Stomach smooth muscle (tissue), 2 donors: Measurements from ENCODE around the gene TAS2R30.

Experiments
- H3K27ac ChIP-seq: one replicate; pipeline ENCODE4 v1.7.0; 2013; ENCODE audit warnings: mild to moderate bottlenecking, low read length, inconsistent platforms
- H3K27me3 ChIP-seq, 2 donors: one replicate each; pipeline ENCODE4 v1.7.0; 2013; ENCODE audit warnings: low read length in 2 of 2; ENCODE audit not compliant: insufficient read depth in 2 of 2, control insufficient read depth in 1 of 2
- H3K36me3 ChIP-seq, 2 donors: one replicate each; pipeline ENCODE4 v1.7.0; 2013; ENCODE audit warnings: low read length in 2 of 2; ENCODE audit not compliant: control insufficient read depth in 2 of 2, insufficient read depth in 2 of 2
- H3K4me1 ChIP-seq: one replicate; pipeline ENCODE4 v1.7.0; 2013; ENCODE audit warnings: low read length; ENCODE audit not compliant: control insufficient read depth, insufficient read depth
- H3K4me3 ChIP-seq, 2 donors: one replicate each; pipeline ENCODE4 v1.7.0; 2013; ENCODE audit warnings: low read length in 2 of 2
- H3K9ac ChIP-seq, 2 donors: one replicate each; pipeline ENCODE4 v1.7.0; 2013; ENCODE audit warnings: low read length in 2 of 2, mild to moderate bottlenecking in 1 of 2
- H3K9me3 ChIP-seq, 2 donors: one replicate each; pipeline ENCODE4 v1.7.0; 2013; ENCODE audit warnings: low read length in 2 of 2; ENCODE audit not compliant: control insufficient read depth in 2 of 2
- donor health status: healthy.
- donor health status: Pancreatic carcinoma.

Gene TAS2R30, protein sequence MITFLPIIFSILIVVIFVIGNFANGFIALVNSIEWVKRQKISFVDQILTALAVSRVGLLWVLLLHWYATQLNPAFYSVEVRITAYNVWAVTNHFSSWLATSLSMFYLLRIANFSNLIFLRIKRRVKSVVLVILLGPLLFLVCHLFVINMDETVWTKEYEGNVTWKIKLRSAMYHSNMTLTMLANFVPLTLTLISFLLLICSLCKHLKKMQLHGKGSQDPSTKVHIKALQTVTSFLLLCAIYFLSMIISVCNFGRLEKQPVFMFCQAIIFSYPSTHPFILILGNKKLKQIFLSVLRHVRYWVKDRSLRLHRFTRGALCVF

DNA sequence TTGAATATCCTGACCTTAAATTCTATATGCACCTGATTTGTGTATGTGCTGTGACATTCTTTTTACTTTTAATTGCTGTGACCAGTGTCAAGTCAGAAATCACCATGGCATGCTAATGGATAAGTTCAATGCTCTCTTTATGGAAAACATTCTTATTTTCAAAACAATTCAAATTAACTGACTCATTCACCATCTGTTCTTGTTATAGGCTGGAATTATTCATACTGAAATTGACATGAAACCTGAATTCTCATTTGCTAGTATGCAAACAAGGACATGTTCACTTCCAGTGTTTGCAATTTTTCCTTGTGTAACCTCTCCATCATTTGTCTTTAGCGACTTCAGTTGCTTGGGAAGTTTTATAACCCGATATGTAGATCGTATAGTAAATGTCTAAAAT is at the start of gene TAS2R30:
Gene TAS2R30, minus strand, starts transcription at position 340 of the 400 bp plus-strand sequence. CDS start 400 bp downstream, outside the sequence.
- no peak within 1 kb of the TSS for H3K4me3 ChIP-seq
- H3K9me3 ChIP-seq = no peaks in the 10 kb centered on the region
- H3K27ac ChIP-seq = no peak within 1 kb of the TSS
- no peak within 1 kb of the TSS for H3K9ac ChIP-seq
- H3K4me1 ChIP-seq = no peaks in the 10 kb centered on the region
- no peaks in the 10 kb centered on the region for H3K27me3 ChIP-seq
- no peaks in the 10 kb centered on the region for H3K36me3 ChIP-seq

DNA sequence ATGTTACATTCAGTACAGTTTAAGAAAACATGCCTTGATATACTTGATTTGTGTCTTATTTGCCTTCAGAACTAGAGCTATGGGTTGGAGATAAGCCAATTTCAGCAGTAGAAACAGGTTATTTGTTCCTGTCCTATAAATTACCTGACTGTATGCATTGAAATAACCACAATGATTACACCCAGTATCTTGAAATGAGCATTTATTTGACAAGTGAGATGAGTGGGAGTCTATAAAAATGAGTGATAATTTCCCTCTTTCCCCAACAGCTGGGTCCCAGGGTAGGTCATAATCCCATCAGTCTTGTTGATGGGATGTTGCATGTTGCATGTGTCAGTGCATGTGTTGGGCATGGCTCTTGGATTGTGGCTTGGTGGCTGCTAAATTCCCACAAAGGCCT is 48.6 kb upstream of the TAS2R30 start:
- Histone ChIP-seq H3K4me1 (no peaks in the 10 kb centered on the region), H3K9me3 (no peaks in the 10 kb centered on the region), H3K36me3 (no peaks in the 10 kb centered on the region), H3K4me3 (no peak overlapping the region), H3K9ac (no peak overlapping the region), H3K27ac (no peak overlapping the region), H3K27me3 (no peaks in the 10 kb centered on the region)

DNA sequence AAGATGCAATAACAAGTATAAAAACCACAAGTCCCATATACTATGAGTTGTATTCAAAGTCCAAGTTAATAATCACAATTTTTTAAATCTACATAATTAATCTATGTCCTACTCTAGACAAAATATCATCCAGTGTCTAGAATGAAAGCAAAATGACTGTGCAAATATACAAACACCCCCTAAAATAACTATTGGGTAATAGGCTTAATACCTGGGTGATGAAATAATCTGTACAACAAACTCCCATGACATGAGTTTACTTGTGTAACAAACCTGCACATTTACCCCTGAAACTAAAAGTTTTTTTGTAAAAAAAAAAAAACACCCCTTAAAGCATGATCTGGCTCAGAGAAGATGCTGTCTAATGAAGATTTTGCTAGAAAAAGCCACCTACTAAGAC is 48.1 kb upstream of the TAS2R30 start:
- H3K4me3 ChIP-seq = no peak overlapping the region
- H3K9ac ChIP-seq = no peak overlapping the region
- H3K27me3 ChIP-seq = no peaks in the 10 kb centered on the region
- no peaks in the 10 kb centered on the region for H3K36me3 ChIP-seq
- H3K4me1 ChIP-seq = no peaks in the 10 kb centered on the region
- H3K27ac ChIP-seq = no peak overlapping the region
- no peaks in the 10 kb centered on the region for H3K9me3 ChIP-seq

DNA sequence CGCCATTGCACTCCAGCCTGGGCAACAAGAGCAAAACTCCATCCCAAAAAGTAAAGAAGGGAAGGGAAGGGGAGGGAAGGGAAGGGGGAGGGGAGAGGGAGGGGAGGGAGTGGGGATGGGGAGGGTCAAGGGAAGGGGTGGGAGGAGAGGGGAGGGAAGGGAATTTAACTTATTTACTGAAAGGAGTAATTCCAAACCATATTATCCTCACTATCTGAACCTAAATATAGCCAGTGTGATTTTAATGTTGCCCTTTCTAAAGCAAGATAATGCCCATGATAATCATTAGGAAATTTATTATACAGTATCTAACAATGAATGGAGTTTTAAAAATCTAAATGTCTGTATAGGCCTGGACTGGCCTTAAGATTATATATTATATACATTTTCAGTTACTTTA is 43.8 kb upstream of the TAS2R30 start:
- Histone ChIP-seq H3K4me3 (no peak overlapping the region), H3K9ac (no peak overlapping the region), H3K4me1 (no peaks in the 10 kb centered on the region), H3K36me3 (no peaks in the 10 kb centered on the region), H3K9me3 (no peaks in the 10 kb centered on the region), H3K27me3 (no peaks in the 10 kb centered on the region), H3K27ac (no peak overlapping the region)

DNA sequence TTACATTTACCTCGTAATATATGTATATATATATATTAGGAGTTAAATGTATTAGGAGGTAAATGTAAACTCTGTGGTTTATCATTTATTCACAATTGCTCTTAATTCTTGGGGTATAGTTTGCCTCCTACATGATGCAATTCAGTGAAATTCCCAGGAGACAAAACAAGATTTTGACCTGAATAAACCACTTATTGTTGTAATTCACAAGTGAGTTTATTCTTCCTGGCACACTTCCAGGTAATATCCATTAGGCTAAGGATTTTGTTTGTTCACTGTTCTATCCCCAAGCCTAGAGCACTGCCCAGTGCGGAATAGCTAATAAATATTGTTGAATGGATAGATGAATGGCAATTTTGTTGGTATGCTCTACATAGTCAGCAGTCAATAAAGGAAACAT is 39.6 kb upstream of the TAS2R30 start:
- no peaks in the 10 kb centered on the region for H3K9me3 ChIP-seq
- H3K36me3 ChIP-seq = no peaks in the 10 kb centered on the region
- H3K27me3 ChIP-seq = peaks cover 0 to 3% of the 10 kb centered on the region in 2 donors
- H3K4me1 ChIP-seq = peaks cover 5% of the 10 kb centered on the region
- no peak overlapping the region for H3K27ac ChIP-seq
- no peak overlapping the region for H3K4me3 ChIP-seq
- H3K9ac ChIP-seq = no peak overlapping the region

DNA sequence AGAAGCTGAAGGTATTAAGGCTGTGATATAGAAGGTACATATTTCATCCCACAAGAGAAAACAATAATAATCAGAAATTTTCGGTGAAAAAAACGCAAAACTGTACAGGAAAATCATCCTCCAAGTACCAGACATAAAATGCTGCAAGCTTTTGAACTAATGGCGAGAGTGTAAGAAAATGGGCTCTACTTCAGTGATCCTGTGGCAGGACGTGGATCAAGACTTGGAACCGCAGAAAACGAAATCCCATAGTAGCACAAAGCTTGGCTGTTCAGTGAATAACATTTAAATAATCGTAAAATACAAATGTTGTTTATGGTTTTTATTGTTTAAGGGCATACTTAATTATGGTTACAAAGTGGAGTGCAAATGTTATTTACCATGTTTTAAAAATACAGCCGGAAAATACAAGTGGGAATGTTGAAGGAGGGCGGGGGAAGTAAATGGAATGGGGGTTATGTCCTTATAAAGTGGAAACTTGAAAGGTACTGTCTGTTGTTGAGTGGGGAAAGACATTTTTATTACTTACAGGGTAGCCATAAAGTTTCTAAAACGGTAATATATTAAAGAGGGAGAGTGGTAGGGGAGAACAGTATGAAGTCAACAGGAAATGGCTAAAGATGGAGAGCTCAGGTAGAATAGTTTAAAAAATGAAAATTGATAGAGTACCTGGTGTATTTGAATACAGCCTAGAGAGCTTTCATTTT is 37.7 kb upstream of the TAS2R30 start:
- Histone ChIP-seq H3K9me3 (no peaks in the 10 kb centered on the region), H3K27ac (no peak overlapping the region), H3K4me1 (peaks cover 5% of the 10 kb centered on the region), H3K27me3 (peaks cover 0 to 3% of the 10 kb centered on the region in 2 donors), H3K9ac (peak overlapping the region; percentile 69 to 91), H3K4me3 (peak overlapping the region; percentile 70 to 88), H3K36me3 (no peaks in the 10 kb centered on the region)

DNA sequence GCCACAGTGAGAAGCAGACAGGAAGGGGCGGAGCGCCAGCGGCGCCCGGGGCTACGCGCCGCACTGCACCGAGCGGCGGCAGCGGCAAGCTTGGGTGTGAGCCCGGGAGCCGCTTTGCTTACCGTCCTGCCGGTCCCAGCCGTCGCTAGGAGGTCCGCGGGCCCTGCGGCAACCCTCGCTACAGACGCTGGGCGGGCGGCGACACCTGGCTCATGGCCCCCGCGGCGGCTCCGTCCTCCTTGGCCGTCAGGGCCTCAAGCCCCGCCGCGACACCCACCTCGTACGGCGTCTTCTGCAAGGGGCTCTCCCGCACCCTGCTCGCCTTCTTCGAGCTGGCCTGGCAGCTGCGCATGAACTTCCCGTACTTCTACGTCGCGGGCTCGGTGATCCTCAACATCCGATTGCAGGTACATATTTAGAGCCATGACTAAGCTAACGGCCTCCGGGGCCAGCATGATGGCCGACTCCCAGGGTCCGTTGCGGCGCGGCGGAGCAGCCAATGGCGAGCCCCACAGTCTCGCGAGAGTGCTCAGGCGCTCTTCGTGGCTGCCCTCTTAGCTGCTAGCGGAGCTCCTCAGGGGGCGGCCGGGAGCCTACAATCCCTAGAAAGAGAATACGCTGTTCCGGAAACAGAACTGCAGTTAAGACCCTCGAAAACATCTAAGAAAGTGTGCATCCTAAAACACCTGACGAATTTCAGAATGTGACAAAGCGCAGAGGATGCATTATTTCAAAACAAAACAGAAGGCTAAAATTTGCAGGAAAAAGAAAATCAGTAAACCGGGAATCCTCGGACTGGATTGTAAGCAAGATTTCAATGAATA is 36.9 kb upstream of the TAS2R30 start, which contains the start of gene SMIM10L1:
Gene SMIM10L1, plus strand, starts transcription at position 50 of the 824 bp plus-strand sequence. Its CDS starts 163 bp downstream, at position 213.
- H3K4me3 ChIP-seq = peak within 1 kb of the TSS; percentile 70 to 88
- peak within 1 kb of the TSS; percentile 69 to 91 for H3K9ac ChIP-seq
- peaks cover 5% of the 10 kb centered on the region for H3K4me1 ChIP-seq
- no peaks in the 10 kb centered on the region for H3K36me3 ChIP-seq
- peaks cover 0 to 3% of the 10 kb centered on the region in 2 donors for H3K27me3 ChIP-seq
- peak within 1 kb of the TSS; percentile 88 for H3K27ac ChIP-seq
- H3K9me3 ChIP-seq = no peaks in the 10 kb centered on the region

DNA sequence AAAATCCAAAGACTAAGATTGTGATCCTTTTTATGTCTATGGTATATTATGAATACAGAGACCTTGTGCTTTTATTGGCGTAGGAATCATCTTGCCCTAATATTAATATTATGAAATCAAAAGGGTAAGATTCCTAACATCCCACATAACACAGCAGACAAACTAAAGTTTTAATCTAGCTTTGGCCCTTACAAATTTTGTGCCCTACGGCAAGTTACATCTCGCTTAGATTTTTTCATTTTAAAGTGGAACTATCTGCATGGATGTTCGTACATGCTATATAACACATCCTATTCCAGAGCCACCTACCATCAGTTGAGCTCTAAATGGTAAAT is 36.3 kb upstream of the TAS2R30 start:
- H3K27ac ChIP-seq = peak overlapping the region; percentile 88
- peaks cover 0 to 3% of the 10 kb centered on the region in 2 donors for H3K27me3 ChIP-seq
- H3K9ac ChIP-seq = peak overlapping the region; percentile 69 to 91
- peak overlapping the region; percentile 70 to 88 for H3K4me3 ChIP-seq
- peaks cover 3 to 5% of the 10 kb centered on the region in 2 donors for H3K36me3 ChIP-seq
- peaks cover 5% of the 10 kb centered on the region for H3K4me1 ChIP-seq
- H3K9me3 ChIP-seq = no peaks in the 10 kb centered on the region

DNA sequence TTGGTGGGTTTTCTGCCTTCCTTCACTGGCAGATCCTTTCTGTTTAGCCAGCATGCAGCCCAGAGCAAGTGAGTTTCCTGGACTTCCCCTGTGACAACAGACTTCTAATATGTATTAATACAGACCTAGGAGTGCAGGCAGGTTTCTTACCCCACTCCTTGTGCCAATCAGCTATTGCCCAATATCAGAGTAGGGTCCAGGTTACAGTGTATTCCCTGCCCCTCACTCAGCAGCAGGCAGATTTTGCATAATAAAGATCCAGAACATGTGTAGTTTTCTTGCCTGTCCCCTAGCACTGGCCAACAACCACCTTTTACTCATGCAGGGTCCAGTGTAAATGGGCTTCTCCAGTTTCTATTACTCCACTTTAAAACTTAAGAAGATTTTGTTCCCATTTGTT is 31.9 kb upstream of the TAS2R30 start:
- Histone ChIP-seq H3K27ac (no peak overlapping the region), H3K4me3 (no peak overlapping the region), H3K9ac (no peak overlapping the region), H3K27me3 (peaks cover 0 to 3% of the 10 kb centered on the region in 2 donors), H3K9me3 (no peaks in the 10 kb centered on the region), H3K36me3 (peaks cover 3 to 6% of the 10 kb centered on the region in 2 donors), H3K4me1 (peaks cover 5% of the 10 kb centered on the region)

DNA sequence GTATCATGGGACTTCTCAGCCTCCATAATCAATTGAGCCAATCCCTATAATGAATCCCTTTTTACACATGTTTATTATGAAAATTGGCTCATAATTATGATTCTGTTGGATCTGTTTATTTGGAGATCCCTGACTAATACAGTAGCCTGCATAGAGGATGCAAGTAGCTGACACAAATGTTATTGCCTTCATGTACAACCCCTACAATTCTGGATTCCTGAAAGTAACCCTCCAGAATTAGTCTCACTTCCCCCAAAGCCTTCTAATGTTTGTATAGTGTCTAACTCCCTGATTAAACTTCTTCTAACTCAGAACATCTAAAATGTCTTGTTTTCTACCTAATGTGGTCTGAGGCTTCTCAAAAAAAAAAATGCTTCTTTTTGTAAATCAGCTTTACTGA is 29.9 kb upstream of the TAS2R30 start:
- H3K27me3 ChIP-seq = no peaks in the 10 kb centered on the region
- H3K9me3 ChIP-seq = no peaks in the 10 kb centered on the region
- no peaks in the 10 kb centered on the region for H3K4me1 ChIP-seq
- no peak overlapping the region for H3K9ac ChIP-seq
- H3K4me3 ChIP-seq = no peak overlapping the region
- H3K27ac ChIP-seq = no peak overlapping the region
- H3K36me3 ChIP-seq = peaks cover 3 to 6% of the 10 kb centered on the region in 2 donors
